ENCODE data around the gene ZFYVE21.

DNA sequence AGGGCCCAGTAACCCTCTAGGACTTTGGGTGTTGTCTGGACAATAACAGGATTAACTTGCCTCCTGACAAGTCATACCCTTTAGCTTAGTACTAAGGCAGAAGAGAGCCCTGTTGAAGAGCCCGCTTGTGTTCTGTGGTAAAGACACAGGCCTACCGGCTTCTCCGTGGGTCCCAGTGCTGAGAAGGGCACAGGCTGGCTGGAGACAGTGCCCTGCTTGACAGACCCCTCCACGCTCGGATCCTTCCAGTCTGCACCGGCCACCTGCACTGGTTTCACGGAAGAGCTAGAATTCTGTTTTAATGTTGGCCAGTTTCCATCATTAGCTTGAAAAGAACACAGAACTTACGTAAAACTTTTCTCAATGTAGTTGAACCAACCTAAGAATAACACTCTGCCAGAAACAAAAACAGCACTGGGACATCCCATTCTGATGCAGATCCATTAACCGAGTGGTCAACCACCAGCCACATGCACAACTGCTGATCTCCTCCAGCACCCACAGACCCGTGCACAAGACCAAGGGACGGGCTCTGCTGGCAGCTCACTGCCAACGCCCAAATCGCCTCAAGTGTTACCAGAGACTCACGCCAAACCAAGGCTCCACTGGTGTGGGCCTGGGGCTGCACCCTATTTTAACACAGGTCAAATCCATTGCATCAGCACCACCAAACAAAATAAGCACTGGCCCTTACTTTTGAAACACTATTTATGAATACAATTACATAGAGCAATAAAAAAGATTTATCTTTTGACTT is 27.1 kb downstream of the ZFYVE21 start:
- TF ChIP-seq, protein P1, sequence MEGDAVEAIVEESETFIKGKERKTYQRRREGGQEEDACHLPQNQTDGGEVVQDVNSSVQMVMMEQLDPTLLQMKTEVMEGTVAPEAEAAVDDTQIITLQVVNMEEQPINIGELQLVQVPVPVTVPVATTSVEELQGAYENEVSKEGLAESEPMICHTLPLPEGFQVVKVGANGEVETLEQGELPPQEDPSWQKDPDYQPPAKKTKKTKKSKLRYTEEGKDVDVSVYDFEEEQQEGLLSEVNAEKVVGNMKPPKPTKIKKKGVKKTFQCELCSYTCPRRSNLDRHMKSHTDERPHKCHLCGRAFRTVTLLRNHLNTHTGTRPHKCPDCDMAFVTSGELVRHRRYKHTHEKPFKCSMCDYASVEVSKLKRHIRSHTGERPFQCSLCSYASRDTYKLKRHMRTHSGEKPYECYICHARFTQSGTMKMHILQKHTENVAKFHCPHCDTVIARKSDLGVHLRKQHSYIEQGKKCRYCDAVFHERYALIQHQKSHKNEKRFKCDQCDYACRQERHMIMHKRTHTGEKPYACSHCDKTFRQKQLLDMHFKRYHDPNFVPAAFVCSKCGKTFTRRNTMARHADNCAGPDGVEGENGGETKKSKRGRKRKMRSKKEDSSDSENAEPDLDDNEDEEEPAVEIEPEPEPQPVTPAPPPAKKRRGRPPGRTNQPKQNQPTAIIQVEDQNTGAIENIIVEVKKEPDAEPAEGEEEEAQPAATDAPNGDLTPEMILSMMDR (IDR thresholded peaks at IDR 0.05): no peak
- TF ChIP-seq POLR2A (IDR thresholded peaks at IDR 0.05): no peak
